Cerebellar cortex (tissue), 1 donor: ENCODE results near the gene WDR87.
"Not testable (repeated sequence)": the region's sequence is repeated elsewhere in the genome, so short reads cannot be mapped to it uniquely, and the experiment has no call there.

ENCODE experiments used
- DNase-seq: peaks from one replicate; pipeline ENCODE4 v3.0.0-alpha.2; 2015; ENCODE audit warnings: low spot score

The WDR87 gene

DNA sequence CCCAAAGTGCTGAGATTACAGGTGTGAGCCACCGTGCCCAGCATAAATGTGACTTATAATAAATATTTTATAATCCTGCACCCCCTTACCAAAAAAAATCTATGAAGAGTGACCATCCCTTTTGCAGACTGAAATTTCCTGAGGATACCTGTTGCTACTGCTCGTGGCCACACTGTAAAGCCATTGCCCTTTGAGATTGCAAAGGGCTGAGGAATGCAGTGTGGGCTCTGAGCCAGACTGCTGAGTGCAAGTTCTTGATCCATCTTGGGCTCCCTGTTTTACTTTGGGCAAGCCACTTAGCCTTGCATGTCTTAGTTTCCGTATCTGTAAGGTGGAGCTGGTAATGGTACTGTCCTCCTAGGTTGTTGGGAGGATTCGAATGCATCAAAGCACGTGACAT lies 24.0 kb upstream of the WDR87 start:
- no peak for DNase-seq

DNA sequence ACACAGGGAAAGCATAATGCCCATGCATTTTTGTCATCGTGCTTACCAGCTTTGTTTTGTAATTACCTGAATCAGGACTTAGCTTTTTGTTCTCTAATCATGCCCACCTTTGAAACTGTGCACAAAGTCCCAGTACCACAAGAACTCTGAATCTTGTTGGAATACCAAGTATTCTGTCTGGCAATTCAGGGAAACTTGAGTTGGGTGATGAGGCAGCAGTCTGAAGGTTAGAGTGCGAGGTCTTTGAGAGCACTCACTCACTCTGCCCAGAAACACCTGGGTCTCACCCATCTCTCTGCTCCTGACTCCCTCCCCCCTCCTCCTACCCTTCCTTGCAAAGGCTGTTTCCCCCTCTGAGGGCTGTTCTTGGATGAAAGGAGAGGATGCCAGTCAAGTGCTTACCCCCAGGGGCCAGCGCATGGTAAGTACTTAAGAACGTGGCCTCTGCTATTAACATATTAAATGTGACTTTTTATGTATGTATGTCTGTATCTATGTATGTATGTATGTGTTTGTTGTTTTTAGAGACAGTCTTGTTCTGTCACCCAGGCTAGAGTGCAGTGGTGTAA lies 23.0 kb upstream of the WDR87 start:
- no peak for DNase-seq

DNA sequence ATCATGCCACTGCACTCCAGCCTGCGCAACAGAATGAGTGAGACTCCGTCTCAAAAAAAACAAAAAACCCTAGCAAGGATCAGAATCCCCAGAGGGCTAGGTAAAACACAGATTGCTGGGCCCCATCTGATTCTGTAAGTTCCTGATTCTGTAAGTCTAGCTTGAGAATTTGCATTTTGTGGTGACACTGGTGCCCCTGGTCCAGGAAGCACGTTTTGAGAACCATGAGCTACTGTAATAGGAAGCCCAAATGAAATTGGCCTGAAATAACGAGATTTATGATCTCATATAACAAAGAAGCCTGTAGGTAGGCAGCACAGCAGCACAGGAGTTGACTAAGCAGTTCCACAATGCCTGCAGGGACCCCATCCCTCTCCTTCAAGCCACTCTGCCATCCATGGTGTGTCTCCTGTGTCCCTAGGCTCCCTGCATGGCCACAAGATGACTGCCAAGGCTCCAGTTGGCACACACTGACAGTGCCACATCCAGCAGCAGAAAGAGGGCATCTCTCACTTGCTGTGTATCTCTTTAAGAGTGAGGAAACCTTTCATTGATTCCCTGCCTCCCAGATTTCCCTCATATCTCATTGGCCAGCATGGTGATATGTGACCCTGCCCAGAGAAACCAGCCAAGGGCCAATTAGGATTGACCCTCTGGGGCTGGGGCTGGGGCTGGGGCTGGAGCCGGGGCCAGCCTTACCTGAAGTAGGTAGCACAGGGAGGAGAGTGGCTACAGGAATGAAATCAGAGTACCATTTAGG lies 22.3 kb upstream of the WDR87 start:
- peak; percentile 22 for DNase-seq

DNA sequence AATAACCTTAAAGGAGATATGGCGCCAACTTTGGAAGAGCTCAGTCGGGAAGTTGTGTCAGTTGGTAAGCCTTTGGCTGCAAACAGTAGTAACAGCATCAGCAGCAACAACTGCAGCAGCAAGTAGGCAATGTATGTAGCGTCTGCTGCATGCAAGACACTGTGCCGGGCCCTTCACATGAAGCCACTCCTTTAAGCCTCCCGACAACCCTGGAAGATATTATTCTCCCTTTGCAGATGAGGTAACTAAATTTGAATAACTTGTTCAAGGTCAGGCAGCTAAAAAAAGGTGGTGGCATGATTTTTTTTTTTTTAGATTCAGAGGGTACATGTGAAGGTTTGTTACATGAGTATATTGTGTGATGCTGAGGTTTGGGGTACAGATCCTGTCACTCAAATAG lies 20.3 kb upstream of the WDR87 start:
- no peak for DNase-seq

DNA sequence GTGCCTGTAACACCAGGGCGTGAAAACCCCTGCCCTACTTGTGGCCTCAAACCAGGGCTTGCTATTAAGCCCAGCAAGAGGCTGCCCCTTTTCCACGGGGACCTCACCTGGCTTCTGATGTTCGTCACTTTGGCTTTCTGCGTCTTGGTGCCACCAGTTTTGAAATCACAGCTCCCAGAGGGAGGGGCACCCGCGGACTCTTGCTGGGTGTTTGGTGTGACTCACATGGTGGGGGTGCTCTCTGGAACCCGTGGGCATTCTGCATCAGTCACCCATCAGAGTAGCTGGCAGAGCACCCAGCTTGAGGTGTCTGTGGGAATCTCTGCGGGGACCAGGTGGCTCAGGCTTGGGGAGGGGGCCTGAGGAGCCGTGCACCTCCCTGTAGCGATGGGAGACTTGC lies 19.9 kb upstream of the WDR87 start:
- no peak for DNase-seq

DNA sequence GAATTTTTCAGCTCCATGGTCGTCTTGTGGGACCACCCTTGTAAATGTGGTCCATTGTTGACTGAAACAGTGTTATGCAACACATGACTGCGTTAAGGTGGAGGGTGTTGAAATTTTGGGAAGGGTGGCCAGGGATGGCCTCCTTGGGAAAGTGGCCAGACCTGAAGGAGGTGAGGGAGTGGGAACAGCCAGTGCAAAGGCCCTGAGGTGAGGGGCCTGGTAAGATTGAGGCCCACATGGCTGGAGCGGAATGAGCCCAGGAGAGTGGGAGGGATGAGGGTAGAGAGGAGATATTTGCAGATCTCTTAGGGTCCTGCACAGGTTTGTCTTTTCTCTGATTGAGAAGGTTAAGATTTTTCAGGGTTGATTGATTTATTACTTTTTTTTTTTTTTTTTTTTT lies 18.8 kb upstream of the WDR87 start:
- DNase-seq = no peak

DNA sequence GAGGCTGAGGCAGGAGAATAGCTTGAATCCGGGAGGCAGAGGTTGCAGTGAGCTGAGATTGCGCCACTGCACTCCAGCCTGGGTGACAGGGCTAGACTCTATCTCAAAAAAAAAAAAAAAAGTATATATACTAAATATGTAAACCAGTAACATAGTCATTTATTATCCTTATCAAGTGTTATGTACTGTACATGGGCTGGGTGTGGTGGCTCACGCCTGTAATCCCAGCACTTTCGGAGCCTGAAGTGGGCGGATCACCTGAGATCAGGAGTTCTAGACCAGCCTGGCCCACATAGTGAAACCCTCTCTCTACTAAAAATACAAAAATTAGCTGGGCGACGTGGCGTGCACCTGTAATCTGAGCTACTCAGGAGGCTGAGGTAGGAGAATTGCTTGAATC lies 18.2 kb upstream of the WDR87 start:
- not testable (repeated sequence) for DNase-seq

DNA sequence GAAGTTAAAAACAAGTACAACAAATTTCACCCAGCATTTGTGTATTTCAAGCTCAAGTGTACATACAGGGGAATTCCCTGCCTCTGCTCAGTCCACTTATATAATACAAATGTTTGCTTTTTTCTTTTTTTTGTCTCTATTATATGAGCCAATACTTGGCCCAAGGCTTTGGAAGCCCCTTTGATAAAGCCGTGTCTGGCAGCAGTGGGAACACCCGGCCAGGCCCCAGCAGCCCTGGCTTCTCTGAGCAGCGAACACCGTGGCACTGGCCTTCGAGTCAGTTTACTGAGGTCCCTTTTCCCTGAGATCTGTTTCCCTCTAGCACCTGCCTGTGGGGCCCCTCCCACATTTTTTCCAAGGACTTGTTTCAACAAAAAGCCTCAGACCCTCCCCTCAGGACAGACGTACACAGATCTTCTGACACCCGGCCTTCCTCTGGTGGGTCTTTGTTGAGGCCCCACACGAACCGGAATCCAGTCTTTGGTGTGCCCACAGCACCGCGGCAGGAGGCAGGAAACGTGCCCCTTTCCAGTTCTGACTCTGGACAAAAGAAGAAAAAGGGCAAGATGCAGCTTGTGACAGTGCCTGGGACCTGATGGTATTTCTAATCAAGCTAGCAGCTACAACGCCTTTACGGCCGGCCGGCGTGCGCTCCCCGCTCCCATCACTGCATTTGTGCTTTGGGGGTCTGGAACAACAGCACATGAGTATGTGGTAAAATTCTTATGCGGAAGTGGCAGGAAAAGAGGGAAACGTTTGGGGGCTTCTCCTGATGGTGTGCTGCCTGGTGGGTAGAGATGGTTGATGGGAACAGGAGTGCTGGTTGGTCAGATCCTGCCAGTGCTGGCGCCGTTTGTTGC lies 14.4 kb upstream of the WDR87 start:
- DNase-seq = no peak

DNA sequence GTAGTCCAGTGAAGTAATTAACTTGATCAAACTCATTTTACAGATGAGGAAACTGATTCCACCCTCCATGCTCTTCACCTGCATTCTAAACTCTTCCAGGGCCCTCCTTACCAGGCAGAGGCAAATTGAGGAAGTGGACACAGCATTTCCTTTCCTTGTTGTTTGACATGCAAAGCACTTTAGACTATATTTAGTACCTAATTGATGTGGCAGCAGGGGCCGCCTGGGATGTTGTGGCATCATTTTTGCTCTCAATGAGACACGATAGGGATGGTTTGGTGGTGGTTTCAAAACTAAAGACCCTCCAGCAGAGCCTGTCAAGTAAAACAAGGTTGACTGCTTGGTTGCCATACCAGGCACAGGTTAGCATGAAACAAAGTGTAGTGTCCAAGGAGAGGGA lies 8.5 kb upstream of the WDR87 start:
- no peak for DNase-seq

DNA sequence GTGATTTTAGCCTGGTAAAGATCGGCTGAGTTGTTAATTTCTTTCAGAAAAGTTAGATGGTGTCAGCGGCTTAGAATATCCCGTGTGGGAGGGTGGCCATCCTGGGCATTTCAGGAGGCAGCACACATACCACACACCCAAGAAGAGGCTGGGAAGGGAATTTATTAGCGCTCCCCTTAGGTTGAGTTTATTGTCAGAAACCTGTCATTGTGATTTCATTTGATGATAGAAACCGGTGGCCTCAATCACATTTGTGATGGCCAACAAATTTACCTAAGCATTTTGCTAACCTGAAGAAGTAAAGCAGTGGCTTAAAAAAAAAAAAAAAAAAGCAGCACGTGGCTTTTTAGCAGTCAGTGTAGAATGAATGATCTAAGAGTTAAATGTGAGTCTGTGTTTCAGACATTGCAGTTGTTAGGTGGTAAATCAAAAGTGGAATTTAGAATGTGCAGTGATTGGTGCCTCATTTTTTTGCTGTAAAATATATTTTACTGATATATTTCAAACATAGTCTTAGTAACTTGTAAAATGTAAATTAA lies 3.3 kb upstream of the WDR87 start:
- DNase-seq = no peak

DNA sequence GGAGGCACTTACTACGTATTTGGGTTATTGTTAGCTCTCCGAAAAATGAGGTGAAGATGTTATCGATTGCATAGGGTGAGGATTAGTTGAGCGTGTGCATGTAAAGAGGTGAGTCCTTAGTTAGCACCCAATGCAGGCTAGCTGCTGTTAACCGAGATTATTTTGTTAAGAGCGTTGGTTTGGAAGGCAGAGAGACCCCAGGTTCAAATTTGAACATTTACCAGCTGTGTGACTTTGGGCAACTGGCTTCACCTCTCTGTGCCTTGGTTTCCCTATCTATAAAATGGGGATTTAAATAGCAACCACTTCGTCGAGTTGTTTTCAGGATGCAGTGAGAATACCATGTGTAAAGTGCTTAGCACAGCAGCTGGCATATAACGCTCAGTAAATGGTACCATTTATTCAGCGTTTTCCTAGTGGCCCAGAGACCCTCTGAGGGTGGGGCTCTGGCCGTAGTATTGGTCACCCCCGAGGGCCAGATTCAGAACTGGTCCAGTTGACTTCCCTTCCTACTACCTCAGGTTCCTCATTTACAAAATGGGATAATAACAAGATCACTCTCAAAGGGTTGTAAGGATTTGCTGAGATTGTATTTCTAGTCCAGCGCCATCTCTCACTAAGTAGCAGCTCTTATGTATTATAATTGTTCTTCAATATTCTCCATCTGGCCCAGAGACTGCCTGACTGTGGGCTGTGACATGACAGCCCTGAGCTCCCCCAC lies 1.5 kb upstream of the WDR87 start:
- DNase-seq = no peak

DNA sequence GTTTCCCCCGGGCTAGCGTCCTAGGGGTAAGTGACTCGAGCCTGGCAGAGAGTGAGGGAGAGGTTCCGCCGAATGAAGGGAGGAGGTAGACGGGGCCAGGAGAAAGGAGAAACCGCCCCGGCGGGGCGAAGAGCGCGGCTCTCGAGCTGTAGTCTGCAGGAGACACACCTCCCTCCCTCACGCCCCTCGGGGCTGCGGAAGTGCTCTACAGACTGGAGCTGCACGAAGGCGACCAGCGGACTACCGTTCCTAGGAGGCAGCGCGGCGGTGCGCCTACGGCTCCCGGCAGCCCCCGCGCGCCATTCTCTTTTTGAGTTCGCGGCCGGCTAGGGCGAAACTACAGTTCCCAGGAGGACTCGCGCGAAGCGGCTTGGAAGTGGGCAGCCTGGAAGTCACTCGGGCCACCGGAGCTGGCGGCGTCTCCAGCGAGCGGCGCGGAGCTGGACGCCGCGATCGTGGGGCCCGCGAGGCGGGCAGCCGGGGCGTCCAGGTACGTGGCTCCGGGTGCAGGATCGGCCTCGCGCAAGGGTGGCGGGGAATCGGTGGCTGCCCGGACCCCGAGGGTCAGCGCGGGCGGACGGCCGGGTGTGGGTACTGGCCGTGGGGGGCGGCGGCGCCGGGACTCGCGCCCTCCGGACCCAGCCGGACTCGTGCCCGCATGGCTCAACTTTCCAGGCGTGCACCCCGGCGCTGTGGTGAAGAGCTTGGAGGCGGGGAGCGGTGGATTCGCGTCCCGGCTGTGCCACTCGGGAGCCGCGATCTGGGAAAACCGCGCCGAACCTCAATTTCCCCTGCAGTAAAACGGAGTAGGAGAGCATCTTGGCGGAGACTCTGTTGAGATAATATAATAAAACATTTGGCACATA lies 708 bp upstream of the WDR87 start, which contains the start of gene SIPA1L3:
Gene SIPA1L3, plus strand, starts transcription at position 340 of the 866 bp plus-strand sequence. CDS start 174,358 bp downstream, outside the sequence.
- peak; percentile 95 for DNase-seq

DNA sequence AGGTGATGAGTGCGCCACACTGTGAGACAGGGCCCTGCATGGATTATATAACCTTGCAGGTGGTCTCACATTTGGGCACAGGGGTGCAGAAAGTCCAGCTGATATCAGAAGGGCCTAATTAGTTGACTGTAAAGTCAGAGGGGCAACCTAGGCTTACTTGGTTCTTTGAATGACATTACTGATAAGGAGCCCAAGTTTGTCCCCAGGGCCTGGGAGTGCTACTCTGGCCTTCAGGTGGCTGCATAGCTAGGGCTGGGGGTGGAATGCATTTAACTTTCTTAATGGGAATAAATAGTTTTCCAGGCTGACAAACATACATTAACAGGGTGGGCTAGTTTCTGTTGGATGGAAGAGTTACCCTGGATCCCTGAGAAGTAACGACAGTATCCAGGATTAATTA lies 3.3 kb downstream of the WDR87 start:
- DNase-seq = no peak

DNA sequence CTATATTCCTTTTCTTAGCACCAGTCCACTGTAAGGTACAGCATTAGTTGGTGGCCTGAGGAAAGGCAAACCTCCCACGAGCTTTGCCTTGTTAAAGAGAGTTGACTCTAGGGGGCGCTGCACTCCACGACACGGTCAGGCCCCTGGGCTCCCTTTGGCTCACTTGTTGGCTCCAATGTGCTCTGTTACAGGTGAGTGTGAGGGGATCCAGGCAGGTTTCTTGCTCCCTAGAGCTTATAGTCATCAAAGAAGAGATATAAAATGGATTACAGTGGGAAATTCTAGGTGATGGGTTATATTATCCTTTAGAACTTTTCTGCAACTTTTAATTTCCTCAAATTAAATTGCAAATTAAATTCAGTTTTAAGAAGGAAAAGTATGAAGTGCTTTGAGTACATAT lies 3.7 kb downstream of the WDR87 start:
- DNase-seq = peak; percentile 86

DNA sequence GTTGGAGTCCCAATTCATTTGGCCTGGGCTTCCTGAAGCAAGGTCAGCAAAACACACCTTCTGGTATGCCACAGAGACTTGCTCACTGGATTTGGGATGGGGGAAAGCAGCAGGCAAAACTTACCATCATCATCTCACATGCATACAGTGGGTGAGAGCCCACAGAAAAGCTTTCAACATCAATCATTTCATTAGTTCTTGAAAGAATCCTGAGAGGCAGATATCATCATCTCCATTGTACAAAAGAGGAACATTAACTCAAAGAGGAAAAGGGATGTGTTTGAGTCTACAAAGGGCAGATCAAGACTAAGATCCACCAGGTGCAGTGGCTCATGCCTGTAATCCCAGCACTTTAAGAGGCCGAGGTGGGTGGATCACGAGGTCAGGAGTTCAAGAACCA lies 6.4 kb downstream of the WDR87 start:
- DNase-seq = no peak

DNA sequence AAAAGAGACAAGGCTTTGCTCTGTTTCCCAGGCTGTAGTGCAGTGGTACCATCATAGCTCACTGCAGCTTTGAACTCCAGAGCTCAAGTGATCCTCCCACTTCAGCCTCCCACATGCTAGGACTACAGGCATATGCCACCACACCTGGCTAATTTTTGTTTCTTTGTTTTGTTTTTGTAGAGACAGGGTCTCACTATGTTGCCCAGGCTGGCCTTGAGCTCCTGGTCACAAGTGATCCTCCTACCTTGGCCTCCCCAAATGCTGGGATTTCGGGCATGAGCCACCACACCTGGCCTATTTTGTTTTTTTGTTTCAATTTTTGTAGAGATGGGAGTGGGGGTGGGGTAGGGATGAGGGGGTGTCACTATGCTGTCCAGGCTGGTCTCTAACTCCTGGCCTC lies 6.9 kb downstream of the WDR87 start:
- no peak for DNase-seq

DNA sequence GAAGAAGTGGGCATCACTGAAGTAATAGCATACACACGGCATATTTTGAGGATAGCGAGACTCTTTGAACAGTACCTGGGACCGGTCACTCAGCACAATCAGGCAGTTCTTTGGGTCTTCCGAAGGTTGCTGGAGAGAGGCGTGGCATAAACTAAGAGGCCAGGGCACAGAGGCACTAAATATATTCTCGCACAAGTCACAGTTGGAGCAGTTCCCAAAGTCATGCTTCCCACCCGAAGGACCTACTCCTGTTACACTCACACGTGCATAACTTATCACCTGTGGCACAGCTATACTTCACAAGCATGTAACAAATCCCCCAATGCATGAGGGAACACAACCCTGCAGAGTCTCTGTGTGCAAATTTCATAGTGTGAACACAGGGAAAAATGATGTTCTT lies 10.2 kb downstream of the WDR87 start:
- no peak for DNase-seq

DNA sequence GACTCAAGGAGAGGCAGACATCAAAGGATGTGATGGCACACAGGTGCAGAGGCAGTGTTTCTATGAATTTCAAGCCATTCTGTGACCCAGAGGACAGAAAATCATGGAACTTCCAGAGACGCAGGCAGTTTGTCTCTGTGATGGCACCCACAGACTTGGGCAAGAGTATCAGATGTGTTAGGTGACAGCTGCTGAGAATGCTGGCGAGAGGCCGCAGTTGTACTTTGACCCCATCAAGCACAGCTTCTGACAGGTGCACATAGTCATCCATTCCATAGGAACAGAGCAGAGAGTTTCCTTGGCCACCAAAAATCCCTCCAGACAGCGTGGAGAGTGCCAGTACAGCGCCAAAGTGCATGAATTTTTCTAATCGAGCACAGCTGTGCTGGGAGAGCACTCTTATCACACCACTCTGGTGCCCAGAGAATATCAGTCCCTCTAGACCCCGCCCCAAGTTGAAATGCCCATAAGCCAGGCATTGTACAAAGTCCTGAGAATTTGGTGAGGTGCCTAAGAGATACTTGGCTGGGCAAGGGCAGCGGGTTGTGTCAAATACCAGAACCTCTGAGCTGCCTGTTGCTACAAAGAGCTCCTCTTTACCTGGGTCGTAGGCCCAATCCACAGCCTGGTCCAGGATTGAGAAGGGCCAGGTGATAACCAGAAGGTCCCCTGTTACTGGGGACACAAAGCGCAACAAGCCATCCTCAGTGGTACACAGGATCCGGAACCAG lies 12.4 kb downstream of the WDR87 start:
- DNase-seq = no peak

DNA sequence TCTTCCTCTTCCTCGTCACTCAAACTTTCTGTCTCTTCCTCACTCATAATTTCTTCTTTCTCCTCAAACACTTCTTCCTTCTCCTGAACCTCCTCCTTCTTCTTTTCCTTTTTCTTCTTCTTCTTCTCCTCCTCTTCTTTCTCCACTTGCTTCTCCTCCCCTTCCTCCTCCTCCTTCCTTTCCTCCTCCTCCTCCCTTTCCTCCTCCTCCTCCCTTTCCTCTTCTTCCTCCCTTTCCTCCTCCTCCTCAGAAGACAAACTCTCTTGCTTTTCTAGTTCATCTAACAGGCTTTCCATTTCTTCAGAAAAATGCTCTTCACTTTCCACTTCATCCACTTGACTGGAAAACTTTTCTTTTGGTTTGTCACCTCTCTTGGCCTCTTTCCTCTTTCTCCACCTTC lies 19.8 kb downstream of the WDR87 start:
- no peak for DNase-seq

DNA sequence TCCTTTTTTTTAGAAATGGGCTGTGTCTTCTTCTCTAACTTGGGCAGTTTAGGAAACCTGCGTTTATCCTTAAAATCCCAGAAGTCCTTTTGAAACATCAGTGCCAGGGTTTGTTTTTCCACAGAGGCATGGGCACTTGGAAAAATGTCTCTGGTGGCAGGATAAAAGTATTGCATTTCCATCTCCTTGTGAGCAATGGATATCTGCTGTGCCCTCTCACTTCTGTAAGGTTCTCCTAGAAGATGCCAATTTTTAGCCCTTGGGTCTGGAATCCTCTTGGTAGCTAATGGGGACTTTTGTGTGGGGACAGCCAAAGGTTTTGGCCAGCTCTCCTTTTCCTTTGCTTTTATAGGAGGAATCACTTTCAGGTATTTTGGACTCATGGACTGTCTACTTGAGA lies 21.0 kb downstream of the WDR87 start:
- DNase-seq = no peak
